Fibroblast of villous mesenchyme (primary cell): ENCODE results near the gene TPD52L1. TPM values are rescaled to one million over a fixed set of nuclear protein-coding genes. Genes with fewer than 3 reads are reported as not detected.
A peak's percentile ranks its signal among the peaks of the same experiment; 100 is the strongest.

Experiments
- DNase-seq: peaks from one replicate; pipeline ENCODE4 v3.0.0-alpha.2; 2010; ENCODE audit warnings: low read depth
- H3K4me3 ChIP-seq: 2 replicates; pipeline ENCODE4 v1.5.1; 2011; ENCODE audit warnings: low read depth, mild to moderate bottlenecking, low read length
- CTCF ChIP-seq: IDR thresholded peaks from 2 replicates; pipeline ENCODE4 v1.5.1; 2012; ENCODE audit warnings: low read depth, mild to moderate bottlenecking, low read length; ENCODE audit not compliant: insufficient read depth
- total RNA-seq: library from RNA; depleted of rRNA; stranded (reverse); fragments of >200 nt; gene quantifications from 2 replicates; pipeline ENCODE4 v1.2.3, GENCODE V29; 2012

TPD52L1 gene
- total RNA-seq, 1 donor, result 9.9 TPM

- no peak for TF ChIP-seq CTCF
- H3K4me3 ChIP-seq, result no peak overlapping the region
- no peak for DNase-seq
Observed at GRCh38 chr6:125194941-125195340, 41.4 kb downstream of the TPD52L1 start.

GRCh38 chr6:125195526-125195925, 42.0 kb downstream of the TPD52L1 start:
- DNase-seq, result no peak
- H3K4me3 ChIP-seq, result no peak overlapping the region
- TF ChIP-seq CTCF, result no peak

- DNase-seq, result no peak
- TF ChIP-seq CTCF, result no peak
- no peak overlapping the region for H3K4me3 ChIP-seq
Observed at GRCh38 chr6:125196613-125197012, 43.0 kb downstream of the TPD52L1 start.

GRCh38 chr6:125197795-125198269, 44.3 kb downstream of the TPD52L1 start:
- no peak for TF ChIP-seq CTCF
- no peak overlapping the region for H3K4me3 ChIP-seq
- peak; percentile 43 for DNase-seq

GRCh38 chr6:125198398-125198937, 44.9 kb downstream of the TPD52L1 start:
- DNase-seq, result no peak

GRCh38 chr6:125200941-125201340, 47.4 kb downstream of the TPD52L1 start:
- DNase-seq, result no peak
- H3K4me3 ChIP-seq, result no peak overlapping the region
- no peak for TF ChIP-seq CTCF

More at GRCh38 chr6:125198398-125198937, 44.9 kb downstream of the TPD52L1 start:
- H3K4me3 ChIP-seq, result no peak overlapping the region
- TF ChIP-seq CTCF, result no peak
